IPS-18c (cell line): ENCODE data around the gene PTAFR.

ENCODE experiments used
- H3K4me3 ChIP-seq: 2 replicates; pipeline ENCODE4 v1.7.0; 2013; ENCODE audit warnings: low read depth, mild to moderate bottlenecking, low read length, moderate library complexity; ENCODE audit not compliant: insufficient read depth
- H3K9me3 ChIP-seq: one replicate; pipeline ENCODE4 v1.6.1; 2013; ENCODE audit warnings: mild to moderate bottlenecking, low read length, moderate library complexity; ENCODE audit not compliant: control insufficient read depth, insufficient read depth

PTAFR gene

DNA sequence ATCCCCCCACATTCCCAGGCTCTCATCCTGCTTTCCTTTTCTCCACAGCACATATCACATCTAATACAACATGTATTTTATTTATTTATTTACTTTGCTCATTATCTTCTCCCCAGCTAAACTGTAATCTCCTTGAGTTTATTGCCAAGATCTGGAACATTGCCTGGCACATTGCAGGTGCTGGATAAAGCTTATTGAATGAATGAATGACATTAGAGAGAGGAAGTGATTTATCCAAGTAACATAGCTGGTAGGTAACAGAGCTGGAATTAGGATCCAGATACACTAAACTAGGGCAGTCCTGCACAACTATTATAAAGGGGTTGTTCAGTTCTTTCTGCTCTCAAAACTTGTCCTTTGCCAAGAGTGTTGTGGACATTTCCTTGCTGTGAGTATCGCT, 8.6 kb upstream of the PTAFR start:
- no peaks in the 10 kb centered on the region for H3K9me3 ChIP-seq
- H3K4me3 ChIP-seq, result no peak overlapping the region

DNA sequence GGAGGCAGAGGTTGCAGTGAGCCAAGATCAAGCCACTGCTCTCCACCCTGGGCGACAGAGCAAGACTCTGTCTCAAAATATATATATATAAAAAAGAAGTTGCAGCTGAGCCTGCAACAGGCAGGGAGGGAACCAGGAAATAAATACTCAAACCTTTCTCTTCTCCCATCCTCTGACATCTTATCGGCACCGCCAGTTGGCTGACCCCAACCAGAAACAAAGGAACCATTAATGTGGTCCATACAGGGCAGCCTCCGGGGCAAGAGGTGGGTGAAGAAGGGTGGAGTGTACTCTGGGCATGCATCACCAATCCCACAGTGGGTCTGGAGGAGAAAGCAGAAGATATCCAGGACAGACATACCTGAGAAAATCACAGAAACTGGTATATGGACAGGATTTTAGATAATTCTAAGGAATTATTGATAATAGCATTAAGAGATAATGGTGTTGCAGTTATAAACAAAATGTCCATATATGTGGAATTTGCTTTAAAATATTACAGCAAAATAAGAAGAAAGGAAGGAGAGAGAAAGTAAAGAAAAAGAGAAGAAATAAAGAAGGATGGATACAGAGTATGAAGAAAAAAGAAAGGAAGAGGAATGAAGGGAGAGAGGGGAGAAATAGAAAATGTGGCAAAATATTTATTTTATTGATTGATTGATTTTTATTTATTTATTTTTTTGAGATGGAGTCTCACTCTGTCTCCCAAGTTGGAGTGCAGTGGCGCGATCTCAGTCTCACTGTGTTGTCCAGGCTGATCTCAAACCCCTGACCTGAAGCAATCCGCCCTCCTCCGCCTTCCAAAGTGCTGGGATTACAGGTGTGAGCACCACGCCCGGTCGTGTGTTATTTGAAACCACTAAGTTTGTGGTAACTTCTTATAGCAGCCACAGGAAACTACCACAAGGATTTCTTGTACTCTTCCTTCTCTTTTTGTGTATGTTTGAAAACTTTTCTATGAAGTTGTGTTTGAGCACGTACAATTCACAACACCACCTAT, 4.1 kb upstream of the PTAFR start:
- Histone ChIP-seq H3K9me3 (no peaks in the 10 kb centered on the region), H3K4me3 (no peak overlapping the region)

DNA sequence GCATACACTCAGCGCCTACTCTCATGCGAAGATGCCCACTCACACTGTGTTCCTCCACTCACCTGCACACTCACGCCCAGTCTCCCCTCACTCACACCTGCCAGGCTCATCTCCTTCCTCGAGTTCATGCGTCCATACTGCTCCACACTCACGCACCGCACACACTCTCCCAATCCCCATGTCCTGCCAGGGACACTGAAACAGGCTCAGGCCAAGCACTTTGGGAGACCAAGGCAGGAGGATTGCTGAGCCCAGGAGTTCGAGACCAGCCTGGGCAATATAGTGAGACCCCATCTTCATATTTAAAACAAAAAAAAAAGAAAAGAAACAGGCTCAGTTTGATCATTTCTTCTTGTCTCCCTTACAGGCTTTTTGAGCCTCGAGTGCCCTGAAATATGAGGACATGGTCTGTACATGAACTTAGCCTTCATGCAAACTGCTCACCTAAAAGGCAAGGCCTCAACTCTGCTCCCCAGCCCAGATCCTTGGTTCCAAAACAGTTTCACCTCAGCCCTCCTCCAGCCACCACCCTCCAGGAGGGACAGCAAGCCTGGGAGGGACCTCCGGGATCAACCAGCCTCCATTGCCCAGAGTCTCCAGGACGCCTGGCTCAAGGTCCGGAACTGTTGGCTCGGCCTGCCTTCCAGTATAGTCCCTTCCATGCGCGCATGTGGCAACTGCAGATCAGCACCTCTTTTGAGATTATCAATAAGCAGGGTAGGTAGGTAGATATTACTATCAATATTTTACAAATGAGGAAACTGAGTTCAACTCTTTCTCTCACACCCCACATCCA, 2.4 kb upstream of the PTAFR start:
- Histone ChIP-seq H3K4me3 (no peak overlapping the region), H3K9me3 (no peaks in the 10 kb centered on the region)

DNA sequence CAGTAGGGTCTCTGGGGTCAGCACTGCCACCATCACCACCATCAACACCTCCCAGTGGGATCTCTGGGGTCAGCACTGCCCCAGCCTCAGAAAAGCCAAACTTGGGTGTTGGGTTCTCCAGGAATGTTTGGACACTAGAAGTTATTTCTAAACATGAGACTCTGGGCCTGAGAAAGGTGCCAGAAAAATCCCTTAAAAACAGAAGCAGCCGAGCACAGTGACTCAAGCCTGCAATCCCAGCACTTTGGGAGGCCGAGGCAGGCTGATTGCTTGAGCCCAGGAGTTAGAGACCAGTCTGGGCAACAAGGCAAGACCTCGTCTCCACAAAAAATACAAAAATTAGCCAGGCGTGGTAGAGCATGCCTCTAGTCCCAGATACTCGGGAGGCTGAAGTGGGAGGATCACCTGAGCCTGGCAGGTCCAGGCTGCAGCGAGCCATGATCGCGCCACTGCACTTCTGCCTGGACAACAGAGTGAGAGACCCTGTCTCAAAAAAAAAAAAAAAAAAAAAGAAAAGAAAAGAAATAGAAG, 470 bp downstream of the PTAFR start:
- Histone ChIP-seq H3K9me3 (no peaks in the 10 kb centered on the region), H3K4me3 (no peak overlapping the region)

DNA sequence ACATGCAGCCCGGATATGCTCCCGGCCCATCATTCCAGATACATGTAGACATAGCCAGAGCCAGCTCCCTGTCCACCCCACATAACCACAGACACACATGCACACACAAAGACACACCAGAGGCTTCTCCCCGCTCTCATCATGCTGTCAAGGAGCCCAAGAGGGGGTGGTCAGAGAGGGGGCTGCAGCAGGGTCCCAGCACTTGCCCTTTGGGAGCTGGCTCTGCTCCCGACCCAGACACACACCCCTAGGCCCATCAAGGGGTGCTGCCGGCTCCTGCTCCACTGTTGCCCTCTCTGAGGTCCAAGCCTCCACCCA, 2.6 kb downstream of the PTAFR start:
- H3K9me3 ChIP-seq, result no peaks in the 10 kb centered on the region
- H3K4me3 ChIP-seq, result no peak overlapping the region

DNA sequence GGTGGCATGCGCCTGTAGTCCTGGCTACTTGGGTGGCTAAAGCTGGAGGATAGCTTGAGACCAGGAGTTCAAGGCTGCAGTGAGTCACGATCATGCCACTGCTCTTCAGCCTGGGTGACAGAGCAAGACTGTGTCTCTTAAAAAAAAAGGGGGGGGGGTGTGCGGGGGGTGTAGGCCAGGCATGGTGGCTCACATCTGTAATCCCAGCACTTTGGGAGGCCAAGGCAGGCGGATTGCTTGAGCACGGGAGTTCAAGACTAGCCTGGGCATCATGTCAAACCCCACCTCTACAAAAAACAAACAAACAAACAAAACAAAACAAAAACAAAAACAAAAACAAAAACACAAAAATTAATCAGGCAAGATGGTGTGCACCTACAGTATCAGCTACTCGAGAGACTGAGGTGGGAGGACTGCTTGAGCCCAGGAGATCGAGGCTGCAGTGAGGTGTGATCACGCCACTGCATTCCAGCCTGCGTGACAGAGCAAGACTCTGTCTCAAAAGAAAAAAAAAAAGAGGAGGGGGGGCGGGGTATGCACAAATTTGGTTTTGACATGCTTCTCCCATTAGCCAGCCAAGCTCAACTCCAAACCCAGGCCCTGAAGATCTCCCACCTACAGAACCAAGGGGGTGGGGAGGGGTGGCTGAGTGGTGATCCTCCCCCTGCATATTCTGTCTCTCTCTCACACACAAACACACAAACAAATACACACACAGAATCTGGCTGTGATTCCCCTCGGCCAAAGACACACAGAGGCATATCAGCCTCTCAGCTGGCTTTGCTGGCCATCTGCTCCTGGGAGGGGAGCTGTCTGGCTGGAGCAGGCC, 3.1 kb downstream of the PTAFR start:
- H3K4me3 ChIP-seq, result no peak overlapping the region
- no peaks in the 10 kb centered on the region for H3K9me3 ChIP-seq

DNA sequence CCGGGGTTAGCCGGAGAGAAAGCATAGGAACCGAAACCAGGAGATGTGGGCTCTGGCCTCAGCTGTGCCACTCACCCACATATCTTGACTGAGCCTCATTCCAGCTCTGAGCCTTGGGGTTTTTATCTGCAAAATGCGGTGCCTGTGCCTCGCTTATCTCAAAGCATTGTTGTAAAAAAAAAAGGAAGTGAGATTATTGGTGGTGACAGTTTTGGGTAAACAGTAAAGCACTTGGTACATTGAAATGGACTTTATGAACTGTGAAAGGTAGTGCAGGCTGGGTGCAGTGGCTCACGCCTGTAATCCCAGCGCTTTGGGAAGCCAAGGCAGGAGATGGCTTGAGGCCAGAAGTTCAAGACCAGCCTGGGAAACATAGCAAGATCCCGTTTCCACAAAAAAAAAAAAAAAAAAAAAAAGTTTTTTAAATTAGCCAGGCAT, 3.8 kb downstream of the PTAFR start:
- no peak overlapping the region for H3K4me3 ChIP-seq

DNA sequence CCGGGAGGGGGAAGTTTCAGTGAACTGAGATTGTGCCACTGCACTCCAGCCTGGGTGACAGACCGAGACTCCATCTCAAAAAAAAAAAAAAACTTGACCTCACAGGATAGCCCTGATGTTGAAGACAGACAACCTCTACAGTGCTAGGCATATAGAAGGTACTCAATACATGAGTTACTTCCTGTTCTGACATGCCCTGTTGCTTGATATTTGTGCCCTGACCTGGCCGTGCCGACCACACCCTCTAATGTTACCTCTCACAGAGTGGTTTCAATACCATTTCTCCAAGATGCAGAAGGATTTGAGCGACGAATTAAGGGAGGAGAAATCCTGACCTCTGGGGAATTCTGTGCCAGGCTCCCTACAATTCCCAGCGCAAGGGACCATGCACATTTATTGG, 5.2 kb downstream of the PTAFR start:
- H3K9me3 ChIP-seq, result no peaks in the 10 kb centered on the region
- H3K4me3 ChIP-seq, result no peak overlapping the region

More for the DNA sequence above, 3.8 kb downstream of the PTAFR start:
- no peaks in the 10 kb centered on the region for H3K9me3 ChIP-seq

DNA sequence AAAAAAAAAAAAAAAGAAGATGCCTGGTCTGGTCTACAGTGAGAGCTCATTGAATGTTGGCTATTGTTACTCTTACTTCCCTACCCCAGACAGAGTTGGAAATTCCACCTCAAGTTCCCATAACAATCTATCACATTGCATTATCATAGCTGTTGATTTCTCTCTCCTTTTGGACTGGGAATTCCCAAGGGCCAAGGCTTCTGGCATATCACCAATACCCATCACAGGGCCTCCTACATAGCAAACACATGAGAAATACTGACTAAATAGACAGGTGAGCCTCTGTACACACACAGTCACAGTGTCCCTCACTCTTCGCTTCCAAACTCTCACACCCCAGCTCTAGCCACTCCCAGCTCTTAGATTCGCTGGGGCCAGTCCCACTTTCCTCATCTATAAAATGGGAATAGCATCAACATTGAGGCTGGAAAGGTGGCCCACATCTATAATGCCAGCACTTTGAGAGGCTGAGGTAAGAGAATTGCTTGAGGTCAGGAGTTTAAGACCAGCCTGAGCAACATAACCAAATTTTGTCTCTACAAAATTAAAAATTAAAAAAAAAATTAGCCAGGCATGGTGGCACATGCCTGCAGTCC, 6.4 kb downstream of the PTAFR start:
- Histone ChIP-seq H3K9me3 (no peaks in the 10 kb centered on the region), H3K4me3 (no peak overlapping the region)

DNA sequence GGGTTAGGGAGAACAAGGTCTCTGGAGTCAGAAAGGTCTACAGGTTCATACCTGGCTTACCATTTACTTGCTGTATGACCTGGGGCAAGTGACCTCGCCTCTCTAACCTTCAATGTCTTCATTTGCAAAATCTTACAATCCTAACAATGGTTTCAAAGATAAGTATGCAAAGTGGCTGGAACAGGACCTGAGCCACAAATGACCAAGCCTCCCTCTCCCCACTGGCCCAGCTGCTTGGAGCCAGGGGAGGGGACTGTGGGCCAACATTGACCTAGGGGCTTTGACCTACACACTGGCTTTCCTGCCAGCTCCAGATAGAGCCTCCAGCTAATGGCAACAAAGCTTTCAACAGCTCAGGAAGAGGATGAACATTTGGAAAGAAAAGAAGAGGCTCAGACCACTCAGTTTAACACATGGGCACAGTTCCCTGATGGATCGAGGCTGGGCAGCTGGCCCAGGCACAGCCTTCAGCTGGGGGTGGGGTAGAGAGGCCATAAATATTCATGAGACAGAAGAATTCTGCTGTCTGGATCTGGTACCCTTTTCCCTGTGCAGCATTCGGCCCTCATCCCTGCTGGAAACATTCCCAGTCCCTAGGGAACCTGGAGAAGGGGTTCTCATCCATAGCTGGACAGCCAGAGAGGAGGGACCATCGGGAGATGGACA, 12.9 kb downstream of the PTAFR start:
- Histone ChIP-seq H3K9me3 (no peaks in the 10 kb centered on the region), H3K4me3 (no peak overlapping the region)

DNA sequence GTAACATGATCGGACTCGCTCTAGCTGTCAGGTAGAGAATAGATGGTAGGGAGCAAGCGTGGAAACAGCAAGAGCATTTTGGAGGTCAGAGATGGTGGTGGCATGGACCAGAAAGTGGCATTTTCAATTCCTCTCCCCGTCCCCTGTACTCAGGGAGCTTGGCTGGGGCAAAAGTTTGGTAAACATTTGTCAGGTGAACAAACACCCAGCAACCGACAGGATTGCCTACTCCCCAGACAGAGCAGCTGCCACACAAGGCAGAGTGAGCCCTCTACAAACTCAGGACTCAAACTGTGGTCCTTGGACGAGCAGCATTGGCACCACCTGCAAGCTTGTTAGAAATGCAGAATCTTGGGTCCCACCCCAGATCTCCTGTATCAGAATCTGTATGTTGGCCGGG, 14.3 kb downstream of the PTAFR start:
- Histone ChIP-seq H3K9me3 (no peaks in the 10 kb centered on the region), H3K4me3 (no peak overlapping the region)

DNA sequence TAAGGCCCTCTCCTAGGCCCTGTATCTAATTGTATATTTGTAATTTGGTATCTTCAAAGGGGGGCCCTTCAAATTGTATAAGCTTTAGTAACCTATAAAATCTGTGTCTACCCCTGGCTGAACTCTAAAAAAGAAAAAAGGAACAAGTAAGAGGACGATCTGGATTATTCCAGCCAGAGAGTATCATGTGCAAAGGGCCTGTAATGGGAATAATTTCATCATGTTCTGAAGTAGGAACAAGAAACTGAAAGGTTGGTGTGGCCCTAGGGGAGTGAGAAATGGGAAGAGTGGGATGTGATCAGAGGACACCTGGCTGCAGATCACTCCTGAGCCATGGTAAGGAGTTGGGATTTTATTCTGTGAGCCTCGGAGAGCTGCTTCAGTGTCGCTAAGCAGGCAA, 14.7 kb downstream of the PTAFR start:
- Histone ChIP-seq H3K4me3 (no peak overlapping the region), H3K9me3 (no peaks in the 10 kb centered on the region)

DNA sequence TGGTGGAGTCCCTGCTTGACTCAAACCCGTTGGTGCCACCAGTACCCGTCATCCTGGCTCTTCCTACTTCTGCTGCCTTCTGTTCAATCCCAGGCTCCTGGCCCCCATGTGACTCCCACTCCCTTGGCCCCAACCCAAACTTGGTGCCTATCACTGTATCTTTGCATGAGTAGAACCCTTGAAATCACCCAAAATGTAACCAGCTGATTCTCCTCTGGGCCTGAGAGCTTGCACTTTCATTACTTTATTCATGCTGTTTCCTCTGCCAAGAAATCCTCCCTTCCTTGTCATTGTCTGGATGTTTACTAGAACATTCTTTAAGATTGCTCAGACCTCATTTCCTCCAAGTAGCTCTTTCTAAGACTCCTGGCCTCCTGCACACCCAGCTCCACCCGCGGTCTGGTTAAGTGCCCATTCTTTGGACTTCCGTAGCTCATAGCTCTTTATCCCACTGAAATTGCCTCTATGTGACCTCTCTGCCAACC, 15.7 kb downstream of the PTAFR start:
- Histone ChIP-seq H3K9me3 (no peaks in the 10 kb centered on the region), H3K4me3 (no peak overlapping the region)

DNA sequence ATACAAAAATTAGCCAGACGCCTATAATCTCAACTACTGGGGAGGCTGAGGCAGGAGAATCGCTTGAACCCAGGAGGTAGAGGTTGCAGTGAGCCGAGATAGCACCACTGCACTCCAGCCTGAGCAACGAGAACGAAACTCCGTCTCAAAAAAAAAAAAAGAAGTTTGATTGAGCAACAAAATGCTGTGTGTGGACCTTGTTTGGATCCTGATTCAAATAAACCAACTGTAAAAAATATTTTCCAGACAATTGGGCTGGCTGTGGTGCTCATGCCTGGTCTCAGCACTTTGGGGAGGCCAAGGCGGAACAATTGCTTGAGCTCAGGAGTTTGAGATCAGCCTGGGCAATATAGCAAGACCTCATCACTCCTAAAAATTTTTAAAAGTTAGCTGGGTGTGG, 16.8 kb downstream of the PTAFR start:
- H3K9me3 ChIP-seq, result no peaks in the 10 kb centered on the region
- H3K4me3 ChIP-seq, result no peak overlapping the region

DNA sequence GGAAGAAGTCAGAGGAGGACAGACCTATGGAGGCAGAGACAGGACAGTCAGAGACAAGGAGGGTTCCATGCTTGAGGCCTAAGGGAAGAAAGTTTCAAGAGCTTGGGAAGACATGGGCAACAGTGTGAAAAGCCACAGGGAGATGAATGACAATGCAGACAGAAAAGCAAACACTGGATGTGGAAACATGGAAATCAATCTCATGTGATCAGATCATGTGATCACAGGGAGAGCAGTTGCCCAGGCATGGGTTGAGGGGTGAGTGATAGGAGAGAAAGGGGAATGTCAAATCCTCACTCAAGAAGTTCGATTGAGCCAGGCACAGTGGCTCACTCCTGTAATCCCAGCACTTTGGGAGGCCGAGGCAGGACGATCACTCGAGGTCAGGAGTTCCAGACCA, 17.2 kb downstream of the PTAFR start:
- no peak overlapping the region for H3K4me3 ChIP-seq
- no peaks in the 10 kb centered on the region for H3K9me3 ChIP-seq

DNA sequence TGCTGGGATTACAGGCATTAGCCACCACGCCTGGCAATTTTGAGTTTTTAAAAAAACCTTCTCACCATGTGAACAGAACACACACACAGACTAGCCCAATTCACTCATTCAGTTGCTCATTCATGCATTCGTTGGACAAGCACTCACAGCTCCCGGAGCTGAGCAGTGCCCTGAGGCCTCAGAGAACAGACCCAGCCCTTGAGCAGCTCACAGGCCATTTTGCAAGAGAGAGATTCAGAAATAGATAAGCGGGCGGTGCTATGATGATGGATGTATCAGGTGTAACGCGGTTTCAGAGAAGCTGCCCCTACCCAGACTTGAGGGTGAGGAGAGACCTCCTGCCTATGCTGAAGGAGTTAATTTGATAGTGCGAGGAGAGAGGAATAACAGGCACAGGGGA, 18.6 kb downstream of the PTAFR start:
- Histone ChIP-seq H3K9me3 (no peaks in the 10 kb centered on the region), H3K4me3 (no peak overlapping the region)
